ENCODE measurements around the gene ARSB.

- TF ChIP-seq CTCF (IDR thresholded peaks at IDR 0.05) (no peak), POLR2A (IDR thresholded peaks at IDR 0.05) (no peak)
Measured at GRCh38 chr5:78895616-78896015, 89.5 kb downstream of the ARSB start.
